Activated CD8-positive, alpha-beta memory T cell treated with anti-CD3 and anti-CD28 coated beads, Interleukin-2, amount 10 ng/mL, durations not matched to agents 7 days and 5 days (primary cell): ENCODE data around the gene RASSF8. TPM values are rescaled to one million over a fixed set of nuclear protein-coding genes. Genes with fewer than 3 reads are reported as not detected.
"Not testable (repeated sequence)": the region's sequence is repeated elsewhere in the genome, so short reads cannot be mapped to it uniquely, and the experiment has no call there.

Source experiments
- ATAC-seq: fragments of 150-1000 bp; cut with Tn5 transposase; one replicate; pipeline ENCODE4 v1.10.0; 2021; ENCODE audit warnings: moderate library complexity
- CTCF ChIA-PET: fragments of 350-600 bp; sonication (Branson Sonifier 250); formaldehyde crosslinking; loops from one replicate; lab custom pipeline; 2021; ENCODE audit warnings: antibody characterized with exemption; lab: Charles Lee
- DNase-seq: peaks from one replicate; pipeline ENCODE4 v3.0.0-alpha.2; 2020
- H3K27ac Mint-ChIP-seq: one replicate; pipeline ENCODE4 v1.8.0; 2021; ENCODE audit warnings: mild to moderate bottlenecking, mixed read lengths
- H3K27me3 Mint-ChIP-seq: one replicate; pipeline ENCODE4 v1.8.0; 2021; ENCODE audit warnings: mixed read lengths
- H3K36me3 Mint-ChIP-seq: one replicate; pipeline ENCODE4 v1.8.0; 2021; ENCODE audit warnings: mild to moderate bottlenecking, mixed read lengths
- H3K4me1 Mint-ChIP-seq: one replicate; pipeline ENCODE4 v1.8.0; 2021; ENCODE audit warnings: mixed read lengths
- H3K4me3 Mint-ChIP-seq: one replicate; pipeline ENCODE4 v1.8.0; 2021; ENCODE audit warnings: mild to moderate bottlenecking, moderate library complexity, mixed read lengths
- H3K9me3 Mint-ChIP-seq: one replicate; pipeline ENCODE4 v1.8.0; 2022; ENCODE audit warnings: low read depth, mixed read lengths
- total RNA-seq, 2 experiments: library from RNA; stranded (reverse); gene quantifications; one replicate each; pipeline ENCODE4 v1.2.3, GENCODE V29; 2021

The RASSF8 gene
- total RNA-seq, 2 experiments from 2014 or later, result 1.4 to 1.5 TPM

DNA sequence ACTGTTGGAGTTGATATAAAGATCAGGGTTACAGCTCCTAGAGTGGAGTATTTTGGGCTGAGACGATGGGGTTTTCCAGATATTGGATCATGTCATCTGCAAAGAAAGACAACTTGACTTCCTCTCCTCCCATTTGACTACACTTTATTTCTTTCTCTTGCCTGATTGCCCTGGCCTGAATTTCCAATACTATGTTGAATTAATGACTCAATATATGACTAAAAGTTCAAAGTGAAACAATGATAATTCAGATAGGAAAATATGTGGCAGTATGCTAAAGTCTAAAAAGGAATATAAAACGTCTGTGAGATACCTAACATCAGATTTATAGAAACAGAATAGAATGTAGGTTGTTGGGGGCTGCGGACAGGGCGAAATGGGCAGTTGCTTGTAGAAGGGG, 94.2 kb downstream of the RASSF8 start:
- Mint-ChIP-seq H3K27me3 (peaks cover 10% of the 10 kb centered on the region), H3K36me3 (no peaks in the 10 kb centered on the region), H3K27ac (no peak overlapping the region), H3K4me1 (no peaks in the 10 kb centered on the region), H3K9me3 (no peaks in the 10 kb centered on the region), H3K4me3 (no peak overlapping the region)
- no peak for DNase-seq
- CTCF ChIA-PET, result no interaction called here
- ATAC-seq, result no peak

DNA sequence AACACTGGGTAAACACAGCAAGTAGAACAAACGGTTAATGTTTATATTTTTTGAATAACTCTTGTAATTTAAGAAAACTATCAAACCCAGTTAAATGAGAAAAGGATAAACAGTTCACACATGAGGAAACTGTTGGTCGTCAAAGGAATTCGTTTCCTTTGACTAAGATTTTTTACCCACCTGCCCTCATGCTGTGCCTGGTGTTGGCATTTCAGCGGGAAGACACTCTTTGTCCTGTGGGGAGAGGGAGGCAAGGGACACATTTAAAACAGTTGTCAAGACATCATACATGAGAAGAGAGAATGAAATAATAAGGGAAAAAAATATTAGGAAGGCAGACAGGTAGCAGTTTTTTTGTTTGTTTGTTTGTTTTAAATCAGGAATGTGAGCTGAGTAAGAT, 95.9 kb downstream of the RASSF8 start:
- no peak overlapping the region for H3K27ac Mint-ChIP-seq
- DNase-seq (no peak), ATAC-seq (no peak)
- peaks cover 10% of the 10 kb centered on the region for H3K27me3 Mint-ChIP-seq
- H3K4me1 Mint-ChIP-seq, result no peaks in the 10 kb centered on the region
- H3K9me3 Mint-ChIP-seq, result no peaks in the 10 kb centered on the region
- H3K4me3 Mint-ChIP-seq, result no peak overlapping the region
- H3K36me3 Mint-ChIP-seq, result no peaks in the 10 kb centered on the region
- CTCF ChIA-PET, result no interaction called here

DNA sequence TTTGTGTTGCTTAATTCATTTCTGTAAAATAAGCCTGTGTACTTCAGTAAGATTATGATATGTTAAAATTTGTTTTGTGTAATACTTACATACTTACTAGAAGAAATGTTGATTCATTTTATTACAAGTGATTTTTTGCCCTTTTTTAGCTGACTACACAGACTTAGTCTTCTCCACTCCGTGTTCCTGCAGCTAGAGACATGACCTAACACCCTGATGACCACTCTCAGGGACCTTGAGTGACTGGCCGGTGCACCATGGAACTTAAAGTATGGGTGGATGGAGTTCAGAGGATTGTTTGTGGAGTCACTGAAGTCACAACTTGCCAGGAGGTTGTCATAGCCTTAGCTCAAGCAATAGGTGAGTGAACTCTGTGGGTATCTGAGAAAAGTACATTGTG, 96.6 kb downstream of the RASSF8 start:
- Mint-ChIP-seq H3K9me3 (no peaks in the 10 kb centered on the region), H3K4me3 (no peak overlapping the region), H3K36me3 (no peaks in the 10 kb centered on the region), H3K4me1 (no peaks in the 10 kb centered on the region), H3K27ac (no peak overlapping the region), H3K27me3 (peaks cover 12% of the 10 kb centered on the region)
- CTCF ChIA-PET, result no interaction called here
- no peak for DNase-seq
- ATAC-seq, result no peak

DNA sequence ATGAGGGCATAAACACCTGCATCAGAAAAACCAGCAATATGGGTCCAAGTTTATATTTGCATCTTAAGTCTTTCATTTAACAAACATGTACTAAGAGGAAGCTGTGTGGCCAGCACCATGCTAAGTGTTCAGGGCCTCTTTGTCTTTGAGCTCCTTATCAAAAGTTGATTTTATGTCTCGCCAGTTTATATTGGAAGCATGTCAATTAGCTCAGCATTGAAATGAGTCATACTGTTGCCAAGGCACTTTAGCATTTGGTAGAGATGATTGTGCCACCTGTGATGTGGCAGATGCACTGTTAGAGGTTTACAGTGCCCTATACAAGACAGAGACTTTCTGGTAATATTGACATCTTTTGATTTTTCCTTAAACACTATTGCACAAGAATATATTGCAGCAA, 97.9 kb downstream of the RASSF8 start:
- Mint-ChIP-seq H3K27me3 (peaks cover 13% of the 10 kb centered on the region), H3K9me3 (no peaks in the 10 kb centered on the region), H3K4me1 (no peaks in the 10 kb centered on the region), H3K4me3 (no peak overlapping the region), H3K36me3 (no peaks in the 10 kb centered on the region), H3K27ac (no peak overlapping the region)
- ATAC-seq (no peak), DNase-seq (no peak)
- CTCF ChIA-PET, result no interaction called here

DNA sequence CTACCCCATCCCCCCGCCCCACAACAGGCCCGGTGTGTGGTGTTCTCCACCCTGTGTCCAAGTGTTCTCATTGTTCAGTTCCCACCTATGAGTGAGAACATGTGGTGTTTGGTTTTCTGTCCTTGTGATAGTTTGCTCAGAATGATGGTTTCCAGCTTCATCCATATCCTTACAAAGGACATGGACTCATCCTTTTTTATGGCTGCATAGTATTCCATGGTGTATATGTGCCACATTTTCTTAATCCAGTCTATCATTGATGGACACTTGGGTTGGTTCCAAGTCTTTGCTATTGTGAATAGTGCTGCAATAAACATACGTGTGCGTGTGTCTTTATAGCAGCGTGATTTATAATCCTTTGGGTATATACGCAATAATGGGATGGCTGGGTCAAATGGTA, 98.8 kb downstream of the RASSF8 start:
- H3K4me3 Mint-ChIP-seq, H3K36me3 Mint-ChIP-seq, CTCF ChIA-PET, H3K9me3 Mint-ChIP-seq, DNase-seq, H3K4me1 Mint-ChIP-seq, H3K27ac Mint-ChIP-seq, ATAC-seq: not testable (repeated sequence)
- peaks cover 14% of the 10 kb centered on the region for H3K27me3 Mint-ChIP-seq

DNA sequence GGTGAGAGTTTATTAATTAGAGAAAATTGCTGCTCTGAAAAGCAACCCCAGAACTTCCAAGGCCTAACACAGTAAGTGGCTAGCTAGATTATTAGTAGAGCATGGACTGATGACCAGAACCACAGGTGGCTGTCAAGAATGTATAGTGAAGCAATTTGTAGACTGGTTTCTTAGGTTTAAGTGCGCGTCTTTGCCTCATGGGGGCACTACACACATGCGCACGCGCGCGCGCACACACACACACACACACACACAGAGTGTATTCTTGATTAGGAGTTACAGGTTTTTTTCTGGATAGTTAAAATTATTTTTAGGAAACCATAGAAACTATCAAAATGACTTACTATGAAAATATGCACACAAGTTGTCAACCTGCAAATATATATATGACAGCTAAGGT, 99.8 kb downstream of the RASSF8 start:
- Mint-ChIP-seq H3K36me3 (no peaks in the 10 kb centered on the region), H3K4me1 (no peaks in the 10 kb centered on the region), H3K27me3 (peaks cover 18% of the 10 kb centered on the region), H3K4me3 (no peak overlapping the region), H3K27ac (no peak overlapping the region), H3K9me3 (no peaks in the 10 kb centered on the region)
- no peak for ATAC-seq
- CTCF ChIA-PET, result no interaction called here
- no peak for DNase-seq

DNA sequence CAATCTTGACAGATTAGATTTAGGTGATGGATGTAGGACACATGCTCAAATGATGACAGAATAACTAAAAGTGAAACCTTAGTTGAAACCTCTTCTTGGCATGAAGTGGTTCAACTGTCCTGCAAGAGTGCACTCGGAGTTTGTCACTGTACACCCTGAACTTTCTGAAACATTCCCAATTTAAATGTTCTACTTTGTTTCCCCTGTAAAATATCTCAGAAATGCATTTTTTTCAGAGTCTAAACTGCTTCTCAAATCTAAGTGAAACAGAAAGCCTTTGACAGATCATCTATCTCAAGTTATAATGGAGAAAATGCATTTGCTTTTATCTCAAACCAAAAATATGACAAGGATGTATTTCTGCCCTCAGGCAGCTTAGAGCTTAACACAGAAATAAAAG, 100.3 kb downstream of the RASSF8 start:
- H3K27me3 Mint-ChIP-seq, result peaks cover 18% of the 10 kb centered on the region
- H3K4me1 Mint-ChIP-seq, result no peaks in the 10 kb centered on the region
- CTCF ChIA-PET, result no interaction called here
- ATAC-seq (no peak), DNase-seq (no peak)
- no peaks in the 10 kb centered on the region for H3K9me3 Mint-ChIP-seq
- no peak overlapping the region for H3K4me3 Mint-ChIP-seq
- no peaks in the 10 kb centered on the region for H3K36me3 Mint-ChIP-seq
- H3K27ac Mint-ChIP-seq, result no peak overlapping the region

DNA sequence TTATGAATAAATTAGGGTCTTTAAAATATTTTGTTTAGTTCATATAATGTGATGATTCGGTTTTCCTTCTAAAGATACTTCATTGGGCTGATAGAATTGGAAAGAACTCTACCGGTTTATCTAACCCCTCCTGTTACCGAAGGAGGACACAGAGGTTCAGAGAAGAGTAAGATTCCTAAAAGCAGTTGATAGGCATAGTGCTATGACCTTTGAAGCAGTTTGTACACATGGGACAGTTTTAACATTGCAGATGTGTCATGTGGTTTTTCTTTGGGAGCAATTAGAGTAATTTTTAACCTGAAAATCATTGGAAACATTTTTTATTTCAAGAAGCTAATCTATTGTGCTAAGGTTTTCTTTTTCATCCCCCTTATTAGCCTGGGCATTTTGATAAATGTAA, 103.5 kb downstream of the RASSF8 start:
- ATAC-seq (no peak), DNase-seq (no peak)
- CTCF ChIA-PET, result interaction anchor here (1.4 kb wide), 1 partner anchor 10 kb away, joined by 3 read pairs; no protein-coding TSS in a partner anchor
- no peak overlapping the region for H3K4me3 Mint-ChIP-seq
- no peaks in the 10 kb centered on the region for H3K4me1 Mint-ChIP-seq
- no peak overlapping the region for H3K27ac Mint-ChIP-seq
- no peaks in the 10 kb centered on the region for H3K36me3 Mint-ChIP-seq
- H3K27me3 Mint-ChIP-seq, result peaks cover 16% of the 10 kb centered on the region
- H3K9me3 Mint-ChIP-seq, result no peaks in the 10 kb centered on the region

DNA sequence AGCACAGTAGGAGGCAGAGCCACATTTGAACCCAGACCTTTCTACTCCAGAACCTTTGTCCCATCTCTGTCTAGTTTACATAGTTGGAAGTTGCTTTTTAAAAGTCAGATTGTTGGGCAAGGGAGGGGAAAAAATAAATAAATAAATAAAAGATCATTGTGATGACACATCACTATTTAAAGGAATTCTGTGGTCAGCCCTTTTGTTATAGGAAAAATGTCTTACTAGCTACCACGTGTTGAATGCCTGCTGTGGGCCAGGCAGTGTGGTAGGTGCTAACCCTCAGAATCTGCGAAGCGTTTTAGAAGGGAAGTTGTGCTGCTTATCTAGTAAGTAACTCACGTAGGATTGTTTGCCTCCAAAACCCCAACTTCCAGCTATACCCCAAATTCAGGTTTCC, 104.1 kb downstream of the RASSF8 start:
- Mint-ChIP-seq H3K4me3 (no peak overlapping the region), H3K27ac (no peak overlapping the region), H3K9me3 (no peaks in the 10 kb centered on the region), H3K36me3 (no peaks in the 10 kb centered on the region), H3K4me1 (no peaks in the 10 kb centered on the region), H3K27me3 (peaks cover 16% of the 10 kb centered on the region)
- ATAC-seq (no peak), DNase-seq (no peak)
- CTCF ChIA-PET, result interaction anchor here (0.7 to 1.4 kb wide), 2 partner anchors 10 to 611 kb away, joined by 3 read pairs; no protein-coding TSS in a partner anchor

DNA sequence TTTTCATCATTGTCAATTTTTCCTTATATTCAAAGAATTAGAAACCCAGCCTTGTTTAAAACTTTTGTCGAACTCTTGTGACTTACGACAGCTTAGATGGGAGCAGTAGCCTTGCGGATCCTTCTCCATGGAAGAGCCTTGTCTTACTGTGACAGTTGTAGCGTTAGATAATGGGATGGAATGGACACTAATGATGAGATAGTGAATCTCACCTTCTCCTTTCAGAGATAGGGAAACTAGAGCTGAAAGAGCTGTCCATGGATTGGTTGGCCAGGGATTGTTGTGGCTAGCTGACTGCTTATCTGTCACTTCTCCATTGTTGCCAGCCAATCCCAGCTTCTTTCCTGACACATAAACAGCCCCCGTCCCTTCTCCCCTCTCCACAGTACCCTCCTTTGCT, 107.0 kb downstream of the RASSF8 start:
- CTCF ChIA-PET, result no interaction called here
- H3K4me1 Mint-ChIP-seq, result no peaks in the 10 kb centered on the region
- H3K27ac Mint-ChIP-seq, result no peak overlapping the region
- no peak for ATAC-seq
- no peaks in the 10 kb centered on the region for H3K9me3 Mint-ChIP-seq
- DNase-seq, result no peak
- H3K4me3 Mint-ChIP-seq, result no peak overlapping the region
- H3K36me3 Mint-ChIP-seq, result no peaks in the 10 kb centered on the region
- peaks cover 15% of the 10 kb centered on the region for H3K27me3 Mint-ChIP-seq

DNA sequence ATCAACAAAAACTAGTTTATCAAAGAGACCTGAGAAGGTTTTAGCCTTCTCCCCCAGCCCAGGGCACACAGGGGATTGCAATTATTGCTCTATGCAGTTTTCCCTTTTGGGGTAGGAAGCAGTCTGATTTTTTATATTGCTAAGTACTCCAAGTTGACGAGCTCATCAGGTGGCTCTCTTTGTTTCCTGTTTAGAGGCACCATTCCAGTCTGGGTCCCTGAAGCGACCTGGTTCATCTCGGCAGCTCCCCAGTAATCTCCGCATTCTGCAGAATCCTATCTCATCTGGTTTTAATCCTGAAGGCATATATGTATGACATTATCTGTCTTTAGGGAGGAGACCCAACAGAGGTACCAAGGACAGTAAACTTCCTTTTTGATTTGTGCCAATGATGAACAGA, 110.0 kb downstream of the RASSF8 start:
- Mint-ChIP-seq H3K4me3 (no peak overlapping the region), H3K4me1 (no peaks in the 10 kb centered on the region), H3K36me3 (no peaks in the 10 kb centered on the region), H3K27me3 (peaks cover 10% of the 10 kb centered on the region), H3K27ac (no peak overlapping the region), H3K9me3 (no peaks in the 10 kb centered on the region)
- ATAC-seq (no peak), DNase-seq (no peak)
- CTCF ChIA-PET, result no interaction called here

DNA sequence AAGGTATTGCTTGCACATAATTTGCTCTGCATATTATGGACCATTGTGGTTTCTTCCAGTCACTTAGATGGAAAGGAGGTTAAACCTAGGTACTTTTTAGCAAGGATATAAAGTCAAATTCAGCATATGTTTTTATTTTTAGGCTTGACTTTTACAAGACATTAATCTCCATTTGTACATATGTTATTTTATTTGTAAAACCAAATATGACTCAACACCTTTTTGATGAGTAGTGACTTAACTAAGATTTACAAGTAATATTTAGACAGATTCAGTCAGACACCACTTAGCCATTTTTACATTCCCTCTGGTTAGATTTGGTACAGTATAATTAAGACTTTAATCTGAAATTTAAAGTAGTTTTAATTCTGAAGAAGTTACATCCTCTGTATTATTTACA, 111.3 kb downstream of the RASSF8 start:
- H3K27ac Mint-ChIP-seq, result no peak overlapping the region
- no peaks in the 10 kb centered on the region for H3K36me3 Mint-ChIP-seq
- no peak overlapping the region for H3K4me3 Mint-ChIP-seq
- DNase-seq, result no peak
- no peaks in the 10 kb centered on the region for H3K4me1 Mint-ChIP-seq
- H3K27me3 Mint-ChIP-seq, result peaks cover 6% of the 10 kb centered on the region
- no peak for ATAC-seq
- CTCF ChIA-PET, result no interaction called here
- H3K9me3 Mint-ChIP-seq, result no peaks in the 10 kb centered on the region

DNA sequence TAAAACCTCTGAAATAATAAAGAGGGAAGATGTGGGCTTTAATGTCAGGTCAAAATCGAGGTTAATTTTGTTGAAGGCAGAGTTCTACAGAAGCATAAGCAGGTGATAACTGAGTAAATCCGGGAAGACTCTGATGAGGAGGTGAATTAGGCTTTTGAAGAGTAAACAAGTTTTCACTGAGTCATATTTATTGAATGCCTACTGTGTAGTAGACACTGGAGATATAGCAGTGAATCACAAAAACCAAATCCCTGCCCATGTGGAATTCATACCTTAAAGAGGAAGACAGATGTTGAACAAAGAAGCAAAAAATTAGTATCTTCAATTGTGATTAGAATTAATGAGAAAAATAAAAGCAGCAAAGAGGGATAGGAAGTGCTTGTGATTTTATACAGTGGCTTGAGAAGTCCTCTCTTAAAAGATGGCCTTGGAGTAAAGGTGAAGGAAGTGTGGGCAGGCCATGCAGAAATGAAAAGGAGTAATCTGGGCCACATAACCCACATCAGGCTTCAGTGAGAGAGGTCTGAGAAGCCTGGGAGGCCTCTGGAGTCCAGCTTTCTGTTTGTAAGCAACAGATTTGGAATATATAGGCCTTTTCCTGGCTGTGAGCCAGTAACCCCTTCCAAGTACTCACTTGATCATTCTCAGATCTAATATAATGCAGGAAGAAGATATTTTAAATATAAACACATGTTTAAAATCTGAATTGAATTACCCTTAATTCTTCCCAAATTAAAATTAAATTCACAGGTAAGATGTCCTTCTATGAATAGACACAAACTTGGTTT, 119.6 kb downstream of the RASSF8 start:
- CTCF ChIA-PET, result no interaction called here
- Mint-ChIP-seq H3K27me3 (peaks cover 5% of the 10 kb centered on the region), H3K27ac (no peak overlapping the region)

DNA sequence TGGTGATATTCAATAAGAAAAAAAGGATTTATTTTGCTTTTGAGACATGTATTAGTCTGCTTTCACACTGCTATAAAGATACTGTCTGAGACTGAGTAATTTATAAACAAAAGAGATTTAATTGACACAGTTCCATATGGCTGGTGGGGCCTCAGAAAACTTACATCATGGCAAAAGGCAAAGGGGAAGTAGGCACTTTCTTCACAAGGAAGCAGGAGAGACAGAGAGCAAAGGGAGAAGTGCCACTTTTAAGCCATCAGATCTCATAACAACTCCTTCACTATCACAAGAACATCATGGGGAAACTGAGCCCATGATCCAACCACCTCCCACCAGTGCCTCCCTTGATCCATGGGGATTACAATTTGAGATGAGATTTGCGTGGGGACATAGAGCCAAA, 122.4 kb downstream of the RASSF8 start:
- Mint-ChIP-seq H3K4me1 (no peaks in the 10 kb centered on the region), H3K27ac (no peak overlapping the region), H3K9me3 (peaks cover 2% of the 10 kb centered on the region), H3K36me3 (no peaks in the 10 kb centered on the region), H3K27me3 (peaks cover 5% of the 10 kb centered on the region), H3K4me3 (no peak overlapping the region)
- DNase-seq (no peak), ATAC-seq (no peak)
- CTCF ChIA-PET, result no interaction called here

More for the DNA sequence above, 119.6 kb downstream of the RASSF8 start:
- Mint-ChIP-seq H3K4me3 (no peak overlapping the region), H3K36me3 (no peaks in the 10 kb centered on the region), H3K9me3 (no peaks in the 10 kb centered on the region), H3K4me1 (no peaks in the 10 kb centered on the region)
- DNase-seq (no peak), ATAC-seq (no peak)
